CD4-positive, CD25-positive, alpha-beta regulatory T cell (primary cell): ENCODE results near the gene ARHGAP12. TPM values are rescaled to one million over a fixed set of nuclear protein-coding genes. Genes with fewer than 3 reads are reported as not detected.

ENCODE experiments used
- ATAC-seq, 2 donors: fragments of 150-1000 bp; cut with Tn5 transposase; one replicate each; pipeline ENCODE4 v1.10.0; 2021; ENCODE audit warnings: low read depth in 2 of 2, moderate number of reproducible peaks in 2 of 2, moderate library complexity in 1 of 2
- DNase-seq, 3 donors: peaks; one replicate each; pipeline versions ENCODE4 v3.0.0 to v3.0.0-alpha.2; 2012 to 2022; ENCODE audit warnings: mixed read lengths in 1 of 3
- H3K27ac ChIP-seq: one replicate; pipeline ENCODE4 v1.7.0; 2013; ENCODE audit warnings: mild to moderate bottlenecking, low read length; ENCODE audit not compliant: insufficient read depth, poor library complexity, severe bottlenecking
- H3K27me3 ChIP-seq: one replicate; pipeline ENCODE4 v1.7.0; 2013; ENCODE audit warnings: low read length; ENCODE audit not compliant: control insufficient read depth, insufficient read depth
- H3K36me3 ChIP-seq: one replicate; pipeline ENCODE4 v1.7.0; 2013; ENCODE audit warnings: mild to moderate bottlenecking, low read length, moderate library complexity; ENCODE audit not compliant: control insufficient read depth, insufficient read depth
- H3K4me1 ChIP-seq: 2 replicates; pipeline ENCODE4 v1.7.0; 2013; ENCODE audit warnings: mild to moderate bottlenecking, low read length; ENCODE audit not compliant: insufficient read depth, control insufficient read depth, poor library complexity, severe bottlenecking
- H3K4me3 ChIP-seq: one replicate; pipeline ENCODE4 v1.7.0; 2013; ENCODE audit warnings: low read depth, mild to moderate bottlenecking, low read length, moderate library complexity
- H3K9me3 ChIP-seq, 2 experiments: 1 replicate in 1 of 2; 2 replicates in 1 of 2; pipeline ENCODE4 v1.7.0; 2013; ENCODE audit warnings: low read length in 2 of 2, mild to moderate bottlenecking in 1 of 2, moderate library complexity in 1 of 2; ENCODE audit not compliant: control insufficient read depth in 2 of 2
- H3K27ac Mint-ChIP-seq, 3 donors: one replicate each; pipeline ENCODE4 v1.8.0; 2020 to 2022; ENCODE audit warnings: mild to moderate bottlenecking in 3 of 3, mixed read lengths in 3 of 3, moderate library complexity in 2 of 3
- H3K27me3 Mint-ChIP-seq: one replicate; pipeline ENCODE4 v1.8.0; 2022; ENCODE audit warnings: mild to moderate bottlenecking, mixed read lengths
- H3K36me3 Mint-ChIP-seq: one replicate; pipeline ENCODE4 v1.8.0; 2020; ENCODE audit warnings: mixed read lengths
- H3K4me1 Mint-ChIP-seq, 4 donors: one replicate each; pipeline ENCODE4 v1.8.0; 2020 to 2022; ENCODE audit warnings: mixed read lengths in 4 of 4, mild to moderate bottlenecking in 1 of 4
- H3K4me3 Mint-ChIP-seq, 4 donors: one replicate each; pipeline ENCODE4 v1.8.0; 2020 to 2022; ENCODE audit warnings: mild to moderate bottlenecking in 4 of 4, mixed read lengths in 4 of 4, moderate library complexity in 3 of 4
- H3K9me3 Mint-ChIP-seq, 7 donors: one replicate each; pipeline ENCODE4 v1.8.0; 2020 to 2022; ENCODE audit warnings: mixed read lengths in 7 of 7, mild to moderate bottlenecking in 3 of 7, moderate library complexity in 2 of 7
- polyA plus RNA-seq, 4 donors: library from polyadenylated mRNA; unstranded; fragments of 300-500 nt; fragmentation: Illumina TruSeq; gene quantifications; one replicate each; pipeline ENCODE4 v1.2.3, GENCODE V29; 2021
- total RNA-seq: library from RNA; stranded (reverse); gene quantifications from one replicate; pipeline ENCODE4 v1.2.3, GENCODE V29; 2022

Gene ARHGAP12
- total and polyA plus RNA-seq, 5 donors from 2014 or later = 8.8 to 28.3 (median 11.8) TPM

DNA sequence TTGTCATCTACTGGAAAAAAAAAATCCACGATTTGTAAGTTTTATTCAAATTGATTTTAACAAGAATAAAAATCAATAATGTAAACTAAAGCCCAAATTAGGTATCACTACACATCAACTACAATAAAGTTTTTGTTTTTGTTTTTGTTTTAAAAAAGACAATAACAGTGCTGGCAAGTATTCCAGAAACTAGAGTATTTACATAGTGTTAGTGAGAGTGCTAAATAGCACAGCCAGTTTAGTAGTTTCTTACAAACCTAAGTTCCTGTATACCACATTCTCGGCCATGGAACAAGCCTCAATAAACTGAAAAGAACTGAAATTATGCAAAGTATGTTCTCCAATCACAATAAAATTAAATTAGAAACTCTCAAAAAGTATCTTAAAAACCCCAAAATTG is 8.1 kb downstream of the ARHGAP12 start:
- H3K36me3 ChIP-seq = no peaks in the 10 kb centered on the region
- ATAC-seq = no peak
- Mint-ChIP-seq H3K27me3 (no peaks in the 10 kb centered on the region), H3K4me3 (peak overlapping the region in 2 of 4 donors; percentile 19 to 50), H3K27ac (peak overlapping the region in 1 of 3 donors; percentile 26), H3K36me3 (peaks cover 10% of the 10 kb centered on the region), H3K9me3 (peaks cover 0 to 2% (median 0%) of the 10 kb centered on the region in 7 donors), H3K4me1 (peaks cover 26 to 87% (median 60%) of the 10 kb centered on the region in 4 donors)
- DNase-seq = no peak
- peak overlapping the region; percentile 18 for H3K4me3 ChIP-seq
- no peak overlapping the region for H3K27ac ChIP-seq
- no peaks in the 10 kb centered on the region for H3K27me3 ChIP-seq
- peaks cover 22% of the 10 kb centered on the region for H3K4me1 ChIP-seq
- no peaks in the 10 kb centered on the region for H3K9me3 ChIP-seq

- Histone ChIP-seq H3K9me3 (no peaks in the 10 kb centered on the region), H3K4me1 (peaks cover 16% of the 10 kb centered on the region), H3K27ac (no peak overlapping the region), H3K36me3 (no peaks in the 10 kb centered on the region), H3K27me3 (no peaks in the 10 kb centered on the region), H3K4me3 (peak overlapping the region; percentile 17)
- Mint-ChIP-seq H3K27ac (peak overlapping the region in 1 of 3 donors; percentile 1), H3K4me3 (peak overlapping the region in 1 of 4 donors; percentile 17), H3K36me3 (peaks cover 12% of the 10 kb centered on the region), H3K27me3 (no peaks in the 10 kb centered on the region), H3K4me1 (peaks cover 21 to 85% (median 53%) of the 10 kb centered on the region in 4 donors), H3K9me3 (peaks cover 0 to 2% (median 0%) of the 10 kb centered on the region in 7 donors)
- ATAC-seq = no peak
- peak in 1 of 3 donors; percentile 57 for DNase-seq
These were observed 9.8 kb downstream of the ARHGAP12 start for GRCh38 chr10:31918671-31919409.

DNA sequence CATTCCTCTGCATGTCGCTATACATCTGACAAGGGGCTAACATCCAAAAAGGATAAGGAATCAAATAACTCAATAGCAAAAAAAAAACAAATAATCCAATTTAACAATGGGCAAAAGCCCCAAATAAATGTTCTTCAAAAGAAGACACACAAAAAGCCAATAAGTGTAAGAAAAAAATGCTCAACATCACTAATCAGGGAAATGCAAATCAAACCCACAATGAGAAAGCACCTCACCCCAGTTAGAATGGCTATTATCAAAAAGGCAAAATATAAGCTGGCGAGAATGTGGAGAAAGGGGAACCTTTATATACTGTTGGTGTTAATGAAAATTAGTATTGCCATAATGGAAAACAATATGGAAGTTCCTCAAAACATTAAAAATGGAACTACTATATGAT is 14.3 kb downstream of the ARHGAP12 start:
- H3K4me1 ChIP-seq = no peaks in the 10 kb centered on the region
- Mint-ChIP-seq H3K27me3 (no peaks in the 10 kb centered on the region), H3K4me1 (peaks cover 24 to 80% (median 56%) of the 10 kb centered on the region in 4 donors), H3K9me3 (peaks cover 0 to 2% (median 0%) of the 10 kb centered on the region in 7 donors), H3K4me3 (no peak overlapping the region), H3K36me3 (peaks cover 16% of the 10 kb centered on the region), H3K27ac (no peak overlapping the region)
- no peak overlapping the region for H3K27ac ChIP-seq
- no peaks in the 10 kb centered on the region for H3K9me3 ChIP-seq
- no peak for DNase-seq
- H3K36me3 ChIP-seq = peaks cover under 1% of the 10 kb centered on the region
- H3K27me3 ChIP-seq = no peaks in the 10 kb centered on the region
- no peak overlapping the region for H3K4me3 ChIP-seq
- ATAC-seq = no peak

GRCh38 chr10:31912898-31913850 is 15.5 kb downstream of the ARHGAP12 start:
- Histone ChIP-seq H3K4me1 (no peaks in the 10 kb centered on the region), H3K9me3 (no peaks in the 10 kb centered on the region), H3K27me3 (no peaks in the 10 kb centered on the region), H3K36me3 (peaks cover 10% of the 10 kb centered on the region), H3K27ac (no peak overlapping the region), H3K4me3 (no peak overlapping the region)
- no peak for DNase-seq
- Mint-ChIP-seq H3K27ac (peak overlapping the region in 1 of 3 donors; percentile 82), H3K27me3 (no peaks in the 10 kb centered on the region), H3K36me3 (peaks cover 27% of the 10 kb centered on the region), H3K4me3 (no peak overlapping the region), H3K9me3 (no peaks in the 10 kb centered on the region), H3K4me1 (peaks cover 25 to 84% (median 56%) of the 10 kb centered on the region in 4 donors)
- no peak for ATAC-seq

- Histone ChIP-seq H3K27ac (no peak overlapping the region), H3K4me3 (no peak overlapping the region), H3K27me3 (no peaks in the 10 kb centered on the region), H3K36me3 (peaks cover 16% of the 10 kb centered on the region), H3K9me3 (no peaks in the 10 kb centered on the region), H3K4me1 (no peaks in the 10 kb centered on the region)
- H3K9me3 Mint-ChIP-seq = no peaks in the 10 kb centered on the region
- no peak for DNase-seq
- H3K4me1 Mint-ChIP-seq = peaks cover 20 to 80% (median 51%) of the 10 kb centered on the region in 4 donors
- ATAC-seq = no peak
- H3K27me3 Mint-ChIP-seq = no peaks in the 10 kb centered on the region
- H3K4me3 Mint-ChIP-seq = no peak overlapping the region
- H3K27ac Mint-ChIP-seq = peak overlapping the region in 1 of 3 donors; percentile 55
- H3K36me3 Mint-ChIP-seq = peaks cover 28% of the 10 kb centered on the region
These were observed 16.3 kb downstream of the ARHGAP12 start for GRCh38 chr10:31912289-31912688.

- Histone ChIP-seq H3K4me1 (no peaks in the 10 kb centered on the region), H3K4me3 (no peak overlapping the region), H3K27ac (no peak overlapping the region), H3K27me3 (no peaks in the 10 kb centered on the region), H3K36me3 (peaks cover 28% of the 10 kb centered on the region), H3K9me3 (no peaks in the 10 kb centered on the region)
- ATAC-seq (no peak), DNase-seq (no peak)
- peaks cover 19 to 81% (median 51%) of the 10 kb centered on the region in 4 donors for H3K4me1 Mint-ChIP-seq
- H3K4me3 Mint-ChIP-seq = no peak overlapping the region
- H3K27ac Mint-ChIP-seq = peak overlapping the region in 1 of 3 donors; percentile 67
- no peaks in the 10 kb centered on the region for H3K27me3 Mint-ChIP-seq
- peaks cover 44% of the 10 kb centered on the region for H3K36me3 Mint-ChIP-seq
- no peaks in the 10 kb centered on the region for H3K9me3 Mint-ChIP-seq
These were observed 18.6 kb downstream of the ARHGAP12 start for GRCh38 chr10:31910016-31910415.

- H3K27ac Mint-ChIP-seq = no peak overlapping the region
These were observed 20.5 kb downstream of the ARHGAP12 start for GRCh38 chr10:31908157-31908556.

More at GRCh38 chr10:31908157-31908556, 20.5 kb downstream of the ARHGAP12 start:
- Mint-ChIP-seq H3K36me3 (peaks cover 45% of the 10 kb centered on the region), H3K4me1 (peaks cover 17 to 75% (median 47%) of the 10 kb centered on the region in 4 donors), H3K27me3 (no peaks in the 10 kb centered on the region), H3K9me3 (no peaks in the 10 kb centered on the region), H3K4me3 (no peak overlapping the region)
- DNase-seq (no peak), ATAC-seq (no peak)
- no peaks in the 10 kb centered on the region for H3K9me3 ChIP-seq
- H3K36me3 ChIP-seq = peaks cover 32% of the 10 kb centered on the region
- H3K4me1 ChIP-seq = no peaks in the 10 kb centered on the region
- no peak overlapping the region for H3K4me3 ChIP-seq
- H3K27me3 ChIP-seq = no peaks in the 10 kb centered on the region
- no peak overlapping the region for H3K27ac ChIP-seq
